Duodenal mucosa (tissue), 2 donors: ENCODE results near the gene DICER1.

ENCODE experiments used
- H3K27ac ChIP-seq: one replicate; pipeline ENCODE4 v1.7.0; 2013; ENCODE audit warnings: low read depth, low read length
- H3K27me3 ChIP-seq, 2 donors: one replicate each; pipeline ENCODE4 v1.7.0; 2013; ENCODE audit warnings: low read length in 2 of 2, control low read depth in 1 of 2; ENCODE audit not compliant: insufficient read depth in 2 of 2, control insufficient read depth in 1 of 2
- H3K36me3 ChIP-seq, 2 donors: one replicate each; pipeline ENCODE4 v1.7.0; 2013; ENCODE audit warnings: low read length in 2 of 2, control low read depth in 1 of 2; ENCODE audit not compliant: insufficient read depth in 2 of 2, control insufficient read depth in 1 of 2
- H3K4me1 ChIP-seq, 2 donors: one replicate each; pipeline ENCODE4 v1.7.0; 2013; ENCODE audit warnings: low read length in 2 of 2, control low read depth in 1 of 2; ENCODE audit not compliant: insufficient read depth in 2 of 2, control insufficient read depth in 1 of 2
- H3K4me3 ChIP-seq, 2 donors: one replicate each; pipeline ENCODE4 v1.7.0; 2013; ENCODE audit warnings: low read length in 2 of 2, low read depth in 1 of 2
- H3K9ac ChIP-seq, 2 donors: one replicate each; pipeline ENCODE4 v1.7.0; 2013; ENCODE audit warnings: low read length in 2 of 2, low read depth in 1 of 2
- H3K9me3 ChIP-seq, 2 donors: one replicate each; pipeline ENCODE4 v1.7.0; 2013; ENCODE audit warnings: low read length in 2 of 2, control low read depth in 1 of 2; ENCODE audit not compliant: control insufficient read depth in 1 of 2

Gene DICER1

GRCh38 chr14:95128140-95128539 lies 29.2 kb downstream of the DICER1 start:
- Histone ChIP-seq H3K27ac (no peak overlapping the region), H3K27me3 (no peaks in the 10 kb centered on the region), H3K9me3 (no peaks in the 10 kb centered on the region), H3K4me3 (no peak overlapping the region), H3K36me3 (peaks cover 25 to 40% of the 10 kb centered on the region in 2 donors), H3K4me1 (no peaks in the 10 kb centered on the region), H3K9ac (no peak overlapping the region)

GRCh38 chr14:95127531-95127911 lies 29.8 kb downstream of the DICER1 start:
- Histone ChIP-seq H3K27me3 (no peaks in the 10 kb centered on the region), H3K9me3 (no peaks in the 10 kb centered on the region), H3K4me3 (no peak overlapping the region), H3K4me1 (no peaks in the 10 kb centered on the region), H3K27ac (no peak overlapping the region), H3K36me3 (peaks cover 25 to 40% of the 10 kb centered on the region in 2 donors), H3K9ac (no peak overlapping the region)

GRCh38 chr14:95126906-95127530 lies 30.3 kb downstream of the DICER1 start:
- Histone ChIP-seq H3K9me3 (no peaks in the 10 kb centered on the region), H3K4me3 (no peak overlapping the region), H3K27ac (no peak overlapping the region), H3K36me3 (peaks cover 25 to 40% of the 10 kb centered on the region in 2 donors), H3K9ac (no peak overlapping the region), H3K27me3 (no peaks in the 10 kb centered on the region), H3K4me1 (no peaks in the 10 kb centered on the region)

GRCh38 chr14:95125915-95126314 lies 31.4 kb downstream of the DICER1 start:
- Histone ChIP-seq H3K9ac (no peak overlapping the region), H3K27me3 (no peaks in the 10 kb centered on the region), H3K36me3 (peaks cover 21 to 36% of the 10 kb centered on the region in 2 donors), H3K27ac (no peak overlapping the region), H3K4me1 (no peaks in the 10 kb centered on the region), H3K4me3 (no peak overlapping the region), H3K9me3 (no peaks in the 10 kb centered on the region)

- no peak overlapping the region for H3K4me3 ChIP-seq
- no peaks in the 10 kb centered on the region for H3K27me3 ChIP-seq
- H3K27ac ChIP-seq = no peak overlapping the region
- no peaks in the 10 kb centered on the region for H3K9me3 ChIP-seq
- no peaks in the 10 kb centered on the region for H3K4me1 ChIP-seq
- H3K9ac ChIP-seq = no peak overlapping the region
- H3K36me3 ChIP-seq = peaks cover 21 to 38% of the 10 kb centered on the region in 2 donors
These were observed 32.1 kb downstream of the DICER1 start for GRCh38 chr14:95125221-95125620.

GRCh38 chr14:95123891-95124579 lies 33.3 kb downstream of the DICER1 start:
- Histone ChIP-seq H3K9ac (no peak overlapping the region), H3K27me3 (no peaks in the 10 kb centered on the region), H3K4me1 (no peaks in the 10 kb centered on the region), H3K4me3 (no peak overlapping the region), H3K27ac (no peak overlapping the region), H3K36me3 (peaks cover 16 to 31% of the 10 kb centered on the region in 2 donors), H3K9me3 (no peaks in the 10 kb centered on the region)

- peaks cover 14 to 33% of the 10 kb centered on the region in 2 donors for H3K36me3 ChIP-seq
- no peak overlapping the region for H3K4me3 ChIP-seq
- H3K27ac ChIP-seq = no peak overlapping the region
- no peaks in the 10 kb centered on the region for H3K9me3 ChIP-seq
- no peaks in the 10 kb centered on the region for H3K4me1 ChIP-seq
- H3K9ac ChIP-seq = no peak overlapping the region
- H3K27me3 ChIP-seq = no peaks in the 10 kb centered on the region
These were observed 34.7 kb downstream of the DICER1 start for GRCh38 chr14:95122621-95122945.

GRCh38 chr14:95121911-95122620 lies 35.3 kb downstream of the DICER1 start:
- no peak overlapping the region for H3K9ac ChIP-seq
- no peaks in the 10 kb centered on the region for H3K27me3 ChIP-seq
- H3K36me3 ChIP-seq = peaks cover 14 to 33% of the 10 kb centered on the region in 2 donors
- H3K27ac ChIP-seq = no peak overlapping the region
- H3K9me3 ChIP-seq = no peaks in the 10 kb centered on the region
- no peaks in the 10 kb centered on the region for H3K4me1 ChIP-seq
- H3K4me3 ChIP-seq = no peak overlapping the region

- H3K36me3 ChIP-seq = peaks cover 22 to 43% of the 10 kb centered on the region in 2 donors
- no peak overlapping the region for H3K4me3 ChIP-seq
- no peak overlapping the region for H3K27ac ChIP-seq
- no peaks in the 10 kb centered on the region for H3K27me3 ChIP-seq
- no peaks in the 10 kb centered on the region for H3K9me3 ChIP-seq
- no peaks in the 10 kb centered on the region for H3K4me1 ChIP-seq
- H3K9ac ChIP-seq = no peak overlapping the region
These were observed 38.0 kb downstream of the DICER1 start for GRCh38 chr14:95119336-95119735.

- Histone ChIP-seq H3K9ac (no peak overlapping the region), H3K4me1 (no peaks in the 10 kb centered on the region), H3K27me3 (no peaks in the 10 kb centered on the region), H3K36me3 (peaks cover 18 to 47% of the 10 kb centered on the region in 2 donors), H3K4me3 (no peak overlapping the region), H3K9me3 (no peaks in the 10 kb centered on the region), H3K27ac (no peak overlapping the region)
These were observed 39.2 kb downstream of the DICER1 start for GRCh38 chr14:95117937-95118721.
